ENCODE results near the gene HMGN4. TPM values are rescaled to one million over a fixed set of nuclear protein-coding genes. Genes with fewer than 3 reads are reported as not detected.
A peak's percentile ranks its signal among the peaks of the same experiment; 100 is the strongest.

The HMGN4 gene
- total RNA-seq, 2 experiments from 2014 or later = 22.7 to 24.8 TPM

DNA sequence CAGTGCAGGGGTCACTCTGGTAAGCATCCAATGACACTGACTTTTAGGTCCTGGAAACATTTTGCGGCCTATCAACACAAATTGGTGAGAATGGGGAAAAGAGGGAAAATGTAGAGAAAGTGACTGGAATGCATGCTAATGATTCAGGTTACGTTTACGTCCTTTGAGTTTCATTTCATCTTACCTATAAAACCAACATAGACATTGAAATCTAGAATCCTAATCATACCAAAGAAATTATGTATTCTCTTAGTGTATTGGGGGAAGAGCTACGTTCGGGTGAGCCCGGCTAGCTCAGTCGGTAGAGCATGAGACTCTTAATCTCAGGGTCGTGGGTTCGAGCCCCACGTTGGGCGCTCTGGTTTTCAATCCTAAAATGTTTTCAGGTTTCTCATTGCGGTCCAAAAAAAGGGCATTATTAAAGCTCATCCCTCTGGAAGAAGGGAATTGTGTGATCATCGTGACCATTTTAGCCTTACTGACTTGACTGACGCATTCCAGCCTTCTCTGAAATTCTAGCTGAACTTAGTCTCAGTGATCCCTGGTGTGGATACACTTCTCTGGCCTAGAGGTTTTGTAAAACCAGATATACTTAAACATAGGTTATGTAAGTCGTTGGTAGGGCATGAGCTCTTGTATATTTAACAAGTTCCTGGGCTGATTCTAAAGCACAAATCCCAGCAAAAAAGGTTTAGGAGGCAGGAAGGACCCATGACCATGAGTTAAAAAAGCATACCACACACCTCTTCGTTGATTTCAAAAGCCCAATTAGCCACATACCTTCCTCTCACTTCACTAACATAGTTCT, 18.3 kb downstream of the HMGN4 start:
- POLR2A ChIA-PET = interaction anchor here (0.6 to 7.2 kb wide), 7 partner anchors 10 to 272 kb away, joined by 3 to 113 read pairs (median 5); partner anchors contain the start of gene HMGN4
- peak in 5 of 14 experiments; percentile 30 to 58 (median 50) for DNase-seq
- ATAC-seq (ENCODE audit: poor library complexity) = no peak
- CTCF ChIA-PET = interaction anchor here (0.8 to 1.6 kb wide), 2 partner anchors 39 to 215 kb away, joined by 3 to 4 read pairs; no protein-coding TSS in a partner anchor
- TF ChIP-seq, protein P1, sequence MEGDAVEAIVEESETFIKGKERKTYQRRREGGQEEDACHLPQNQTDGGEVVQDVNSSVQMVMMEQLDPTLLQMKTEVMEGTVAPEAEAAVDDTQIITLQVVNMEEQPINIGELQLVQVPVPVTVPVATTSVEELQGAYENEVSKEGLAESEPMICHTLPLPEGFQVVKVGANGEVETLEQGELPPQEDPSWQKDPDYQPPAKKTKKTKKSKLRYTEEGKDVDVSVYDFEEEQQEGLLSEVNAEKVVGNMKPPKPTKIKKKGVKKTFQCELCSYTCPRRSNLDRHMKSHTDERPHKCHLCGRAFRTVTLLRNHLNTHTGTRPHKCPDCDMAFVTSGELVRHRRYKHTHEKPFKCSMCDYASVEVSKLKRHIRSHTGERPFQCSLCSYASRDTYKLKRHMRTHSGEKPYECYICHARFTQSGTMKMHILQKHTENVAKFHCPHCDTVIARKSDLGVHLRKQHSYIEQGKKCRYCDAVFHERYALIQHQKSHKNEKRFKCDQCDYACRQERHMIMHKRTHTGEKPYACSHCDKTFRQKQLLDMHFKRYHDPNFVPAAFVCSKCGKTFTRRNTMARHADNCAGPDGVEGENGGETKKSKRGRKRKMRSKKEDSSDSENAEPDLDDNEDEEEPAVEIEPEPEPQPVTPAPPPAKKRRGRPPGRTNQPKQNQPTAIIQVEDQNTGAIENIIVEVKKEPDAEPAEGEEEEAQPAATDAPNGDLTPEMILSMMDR (IDR thresholded peaks at IDR 0.05) = no peak
- H3K9me3 Mint-ChIP-seq = no peaks in the 10 kb centered on the region
- Histone ChIP-seq H3K4me3 (ENCODE audit: low read length) (no peak overlapping the region), H3K27ac (ENCODE audit: low read depth in 1 of 2, low read length in 2 of 2) (no peak overlapping the region), H3K4me1 (ENCODE audit: insufficient read depth, low read length) (peaks cover 18% of the 10 kb centered on the region), H3K9me3 (ENCODE audit: control insufficient read depth in 1 of 2, insufficient read depth in 1 of 2, low read length in 2 of 2) (no peaks in the 10 kb centered on the region), H3K36me3 (ENCODE audit: insufficient read depth, low read length) (no peaks in the 10 kb centered on the region), H3K27me3 (ENCODE audit: control insufficient read depth in 1 of 2, insufficient read depth in 2 of 2, low read length in 2 of 2) (no peaks in the 10 kb centered on the region)
- H3K27ac Mint-ChIP-seq = peak overlapping the region; percentile 85
- intact Hi-C loops (cut with DNase I, micrococcal nuclease) = no loop called here
- H3K36me3 Mint-ChIP-seq (ENCODE audit: low read depth) = peaks cover 10% of the 10 kb centered on the region
- peak overlapping the region; percentile 83 for H3K4me3 Mint-ChIP-seq
- H3K4me1 Mint-ChIP-seq (ENCODE audit: low read depth) = peaks cover 16% of the 10 kb centered on the region
- peaks cover 8% of the 10 kb centered on the region for H3K27me3 Mint-ChIP-seq

DNA sequence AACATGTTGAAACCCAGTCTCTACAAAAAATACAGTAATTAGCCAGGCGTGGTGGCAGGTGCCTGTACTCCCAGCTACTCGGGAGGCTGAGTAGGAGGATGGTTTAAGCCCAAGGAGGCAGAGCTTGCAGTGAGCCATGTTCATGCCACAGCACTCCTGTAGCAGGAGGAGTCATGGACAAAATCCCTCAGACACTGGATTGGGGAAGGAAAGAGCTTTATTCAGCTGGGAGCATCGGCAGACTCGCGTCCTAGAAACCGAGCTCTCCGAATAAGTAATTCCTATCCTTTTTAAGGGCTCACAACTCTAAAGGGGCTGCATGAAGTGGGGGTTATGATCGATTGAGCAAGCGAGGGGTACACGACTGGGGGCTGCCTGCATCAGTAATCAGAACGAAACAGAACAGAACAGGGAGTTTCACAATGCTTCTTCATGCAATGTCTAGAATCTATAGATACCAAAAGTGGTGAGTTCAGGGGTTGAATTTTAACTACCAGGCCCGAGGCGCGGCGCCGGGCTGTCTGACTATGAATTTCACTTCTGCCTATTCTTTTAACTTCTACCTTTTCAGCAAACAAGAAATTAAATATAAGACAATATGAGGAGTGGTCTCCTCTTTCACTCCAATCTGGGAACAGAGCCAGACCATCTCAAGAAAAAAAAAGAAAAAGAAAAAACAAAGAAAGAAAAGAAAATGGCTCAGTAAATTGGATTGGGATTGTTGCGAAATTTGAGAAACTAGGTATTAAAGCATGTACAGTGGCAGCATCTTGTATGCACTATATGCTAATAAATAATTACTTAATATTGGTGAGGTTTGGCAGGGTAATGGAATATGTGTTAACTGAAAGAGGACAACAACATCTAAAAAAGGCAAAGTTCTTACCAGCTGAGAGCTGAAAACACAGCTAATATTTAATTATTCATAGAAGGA, 23.6 kb downstream of the HMGN4 start:
- intact Hi-C loops (cut with DNase I, micrococcal nuclease) = no loop called here
- Histone ChIP-seq H3K27me3 (ENCODE audit: control insufficient read depth in 1 of 2, insufficient read depth in 2 of 2, low read length in 2 of 2) (no peaks in the 10 kb centered on the region), H3K27ac (ENCODE audit: low read depth in 1 of 2, low read length in 2 of 2) (no peak overlapping the region), H3K4me3 (ENCODE audit: low read length) (no peak overlapping the region), H3K4me1 (ENCODE audit: insufficient read depth, low read length) (no peaks in the 10 kb centered on the region), H3K36me3 (ENCODE audit: insufficient read depth, low read length) (no peaks in the 10 kb centered on the region), H3K9me3 (ENCODE audit: control insufficient read depth in 1 of 2, insufficient read depth in 1 of 2, low read length in 2 of 2) (no peaks in the 10 kb centered on the region)
- POLR2A ChIA-PET = interaction anchor here (0.7 to 0.8 kb wide), 2 partner anchors 24 to 29 kb away, joined by 3 to 4 read pairs; partner anchors contain the start of gene HMGN4
- DNase-seq (no peak), ATAC-seq (ENCODE audit: poor library complexity) (no peak)
- TF ChIP-seq, protein P1 (IDR thresholded peaks at IDR 0.05) = no peak
- H3K9me3 Mint-ChIP-seq = no peaks in the 10 kb centered on the region
- no peak overlapping the region for H3K27ac Mint-ChIP-seq
- H3K27me3 Mint-ChIP-seq = no peaks in the 10 kb centered on the region
- H3K4me3 Mint-ChIP-seq = no peak overlapping the region
- H3K36me3 Mint-ChIP-seq (ENCODE audit: low read depth) = no peaks in the 10 kb centered on the region
- CTCF ChIA-PET = no interaction called here
- H3K4me1 Mint-ChIP-seq (ENCODE audit: low read depth) = peaks cover 3% of the 10 kb centered on the region

DNA sequence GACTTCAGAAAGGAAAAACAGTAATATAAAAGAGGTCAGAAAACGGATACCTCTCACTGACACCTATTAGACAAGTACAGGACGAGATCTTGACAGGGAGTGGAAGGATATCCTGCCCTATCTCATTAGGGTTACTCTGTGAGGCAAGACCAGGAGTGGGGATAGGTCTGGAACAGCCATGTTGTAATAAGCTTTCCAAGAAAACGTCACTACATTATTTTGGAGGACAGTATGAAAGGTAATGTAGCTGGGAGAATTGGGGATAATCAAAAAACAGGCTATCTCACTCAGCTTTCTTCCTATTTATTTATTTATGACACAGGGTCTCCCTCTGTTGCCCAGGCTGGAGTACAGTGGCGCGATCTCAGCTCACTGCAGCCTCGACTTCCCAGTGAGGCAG, 25.3 kb downstream of the HMGN4 start:
- ChIA-PET CTCF (interaction anchor here (1.8 kb wide), 1 partner anchor 222 kb away, joined by 4 read pairs; no protein-coding TSS in a partner anchor), POLR2A (interaction anchor here (0.9 kb wide), 1 partner anchor 9 kb away, joined by 3 read pairs; no protein-coding TSS in a partner anchor)
- Histone ChIP-seq H3K4me1 (ENCODE audit: insufficient read depth, low read length) (peaks cover 3% of the 10 kb centered on the region), H3K4me3 (ENCODE audit: low read length) (no peak overlapping the region), H3K27ac (ENCODE audit: low read depth in 1 of 2, low read length in 2 of 2) (no peak overlapping the region), H3K27me3 (ENCODE audit: control insufficient read depth in 1 of 2, insufficient read depth in 2 of 2, low read length in 2 of 2) (no peaks in the 10 kb centered on the region), H3K36me3 (ENCODE audit: insufficient read depth, low read length) (no peaks in the 10 kb centered on the region), H3K9me3 (ENCODE audit: control insufficient read depth in 1 of 2, insufficient read depth in 1 of 2, low read length in 2 of 2) (no peaks in the 10 kb centered on the region)
- Mint-ChIP-seq H3K4me1 (ENCODE audit: low read depth) (peaks cover 2% of the 10 kb centered on the region), H3K27me3 (peaks cover 2% of the 10 kb centered on the region), H3K27ac (no peak overlapping the region), H3K9me3 (peaks cover under 1% of the 10 kb centered on the region), H3K4me3 (peak overlapping the region; percentile 20), H3K36me3 (ENCODE audit: low read depth) (peaks cover 7% of the 10 kb centered on the region)
- no peak for ATAC-seq (ENCODE audit: poor library complexity)
- TF ChIP-seq, protein P1 (IDR thresholded peaks at IDR 0.05) = no peak
- DNase-seq = no peak
- intact Hi-C loops (cut with DNase I, micrococcal nuclease) = no loop called here
